Measurements from ENCODE around the gene ASPG.

GRCh38 chr14:104078031-104078455 is 7.5 kb upstream of the ASPG start:
- TF ChIP-seq, protein P1, sequence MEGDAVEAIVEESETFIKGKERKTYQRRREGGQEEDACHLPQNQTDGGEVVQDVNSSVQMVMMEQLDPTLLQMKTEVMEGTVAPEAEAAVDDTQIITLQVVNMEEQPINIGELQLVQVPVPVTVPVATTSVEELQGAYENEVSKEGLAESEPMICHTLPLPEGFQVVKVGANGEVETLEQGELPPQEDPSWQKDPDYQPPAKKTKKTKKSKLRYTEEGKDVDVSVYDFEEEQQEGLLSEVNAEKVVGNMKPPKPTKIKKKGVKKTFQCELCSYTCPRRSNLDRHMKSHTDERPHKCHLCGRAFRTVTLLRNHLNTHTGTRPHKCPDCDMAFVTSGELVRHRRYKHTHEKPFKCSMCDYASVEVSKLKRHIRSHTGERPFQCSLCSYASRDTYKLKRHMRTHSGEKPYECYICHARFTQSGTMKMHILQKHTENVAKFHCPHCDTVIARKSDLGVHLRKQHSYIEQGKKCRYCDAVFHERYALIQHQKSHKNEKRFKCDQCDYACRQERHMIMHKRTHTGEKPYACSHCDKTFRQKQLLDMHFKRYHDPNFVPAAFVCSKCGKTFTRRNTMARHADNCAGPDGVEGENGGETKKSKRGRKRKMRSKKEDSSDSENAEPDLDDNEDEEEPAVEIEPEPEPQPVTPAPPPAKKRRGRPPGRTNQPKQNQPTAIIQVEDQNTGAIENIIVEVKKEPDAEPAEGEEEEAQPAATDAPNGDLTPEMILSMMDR (IDR thresholded peaks at IDR 0.05), result peak; percentile 97 to 100 (median 99)
- no peak for TF ChIP-seq POLR2A (IDR thresholded peaks at IDR 0.05)

Data from esophagus squamous epithelium (tissue), 4 donors.